A549 treated with Mapracorat at 1 μM for 4 hours (cell line): ENCODE results near the gene CT83. TPM values are rescaled to one million over a fixed set of nuclear protein-coding genes. Genes with fewer than 3 reads are reported as not detected.

ENCODE experiments used
- total RNA-seq: library from RNA; stranded (reverse); fragments of 200-300 nt; extraction: Qiagen RNA extraction; gene quantifications from 5 replicates; pipeline ENCODE4 v1.2.3, GENCODE V29; 2022

The CT83 gene
- total RNA-seq = not detected in 5 replicates

GRCh38 chrX:116462822-116463221, at the start of gene CT83:
CT83 (minus strand) TSS chrX:116462976; CDS start chrX:116462856, 120 bp downstream.

DNA sequence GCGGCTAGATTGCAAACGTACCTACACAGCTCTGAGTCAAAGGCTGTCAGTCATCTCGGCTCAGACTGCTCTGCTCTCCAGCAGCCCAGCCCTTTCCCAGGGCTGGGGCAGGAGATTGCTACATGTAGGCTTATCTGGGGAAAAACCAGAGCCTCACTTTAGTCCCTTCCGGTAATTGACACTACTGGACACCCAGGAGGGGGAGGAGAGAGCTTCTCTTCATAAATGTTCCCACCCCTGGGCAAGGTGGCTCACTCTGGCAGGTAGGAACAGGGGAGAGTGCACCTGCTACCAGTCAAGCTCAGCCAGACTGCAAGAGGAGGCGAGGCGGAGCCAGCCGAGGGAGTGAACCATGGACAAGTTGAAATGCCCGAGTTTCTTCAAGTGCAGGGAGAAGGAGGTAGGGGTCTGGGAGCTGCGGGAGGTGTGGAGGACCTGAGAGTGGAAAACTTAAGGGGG, 26.4 kb downstream of the CT83 start, which contains the start of gene SLC6A14:
Gene SLC6A14 (plus strand): TSS at position 249 of the 459 bp plus-strand sequence. CDS start 104 bp downstream, at position 353.

Other genes with a start within 250 kb of the CT83 start
- gene SLC6A14, start 26.4 kb downstream of the CT83 start, total RNA-seq = not detected in 5 replicates